HG02943 (cell line): Measurements from ENCODE around the gene PEPD.

Experiments used
- ATAC-seq: cut with Tn5 transposase; IDR thresholded peaks from one replicate; pipeline ENCODE4 v1.9.1; 2021; ENCODE audit warnings: mild to moderate bottlenecking, low read depth, moderate library complexity; ENCODE audit not compliant: unreplicated experiment

Gene PEPD

GRCh38 chr19:33375156-33375836 is 146.3 kb downstream of the PEPD start:
- no peak for ATAC-seq

GRCh38 chr19:33374236-33374714 is 147.3 kb downstream of the PEPD start:
- no peak for ATAC-seq

- peak; percentile 82 for ATAC-seq
Observed at GRCh38 chr19:33373453-33374235, 147.9 kb downstream of the PEPD start, which contains the start of gene CEBPG. CEBPG (plus strand) TSS chr19:33373709; CDS start chr19:33379240, 5,531 bp downstream.

- no peak for ATAC-seq
Observed at GRCh38 chr19:33370783-33371182, 150.8 kb downstream of the PEPD start.

- no peak for ATAC-seq
Observed at GRCh38 chr19:33368074-33368864, 153.3 kb downstream of the PEPD start.

GRCh38 chr19:33366897-33367296 is 154.7 kb downstream of the PEPD start:
- ATAC-seq = no peak

GRCh38 chr19:33366127-33366526 is 155.5 kb downstream of the PEPD start:
- no peak for ATAC-seq

- no peak for ATAC-seq
Observed at GRCh38 chr19:33365691-33366090, 155.9 kb downstream of the PEPD start.

GRCh38 chr19:33363476-33363875 is 158.1 kb downstream of the PEPD start:
- ATAC-seq = no peak

- no peak for ATAC-seq
Observed at GRCh38 chr19:33362508-33363228, 158.9 kb downstream of the PEPD start.

- no peak for ATAC-seq
Observed at GRCh38 chr19:33359581-33359980, 162.0 kb downstream of the PEPD start.

GRCh38 chr19:33358408-33358807 is 163.2 kb downstream of the PEPD start:
- ATAC-seq = no peak

GRCh38 chr19:33357556-33357955 is 164.0 kb downstream of the PEPD start:
- no peak for ATAC-seq

- ATAC-seq = no peak
Observed at GRCh38 chr19:33355535-33355934, 166.1 kb downstream of the PEPD start.

GRCh38 chr19:33350538-33351309 is 170.9 kb downstream of the PEPD start:
- no peak for ATAC-seq

- ATAC-seq = no peak
Observed at GRCh38 chr19:33349319-33350289, 172.0 kb downstream of the PEPD start.

GRCh38 chr19:33348301-33349010 is 173.1 kb downstream of the PEPD start:
- ATAC-seq = no peak

- ATAC-seq = no peak
Observed at GRCh38 chr19:33347300-33347699, 174.3 kb downstream of the PEPD start.
